HG02870 (cell line): Measurements from ENCODE around the gene TYW1.
"Not testable (repeated sequence)": the region's sequence is repeated elsewhere in the genome, so short reads cannot be mapped to it uniquely, and the experiment has no call there.

Experiments
- ATAC-seq: cut with Tn5 transposase; IDR thresholded peaks from one replicate; pipeline ENCODE4 v1.9.1; 2021; ENCODE audit warnings: mild to moderate bottlenecking, moderate library complexity; ENCODE audit not compliant: unreplicated experiment

The TYW1 gene

DNA sequence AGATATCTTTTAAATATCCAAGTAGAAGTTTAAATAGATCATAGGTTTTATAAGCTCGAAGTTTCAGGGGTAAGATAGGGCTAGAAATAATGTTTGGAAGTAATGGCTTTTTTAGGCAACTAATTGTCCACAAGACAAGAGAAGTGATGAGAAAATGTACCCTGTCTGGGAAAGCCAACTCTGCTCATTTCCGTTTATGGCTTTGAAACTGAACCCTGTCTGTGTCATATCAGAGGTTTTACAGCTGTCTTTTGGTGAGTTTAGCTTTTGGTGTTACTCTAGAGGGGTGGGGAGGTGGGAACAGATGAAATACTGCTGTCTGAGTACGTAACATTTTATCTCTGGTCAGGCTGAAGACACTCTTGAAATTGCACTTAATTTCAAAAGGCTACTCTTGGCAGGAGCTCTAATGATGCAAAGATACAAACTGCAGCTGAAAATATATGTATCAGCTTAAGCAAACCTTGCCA is 189.1 kb downstream of the TYW1 start:
- peak; percentile 98 for ATAC-seq

DNA sequence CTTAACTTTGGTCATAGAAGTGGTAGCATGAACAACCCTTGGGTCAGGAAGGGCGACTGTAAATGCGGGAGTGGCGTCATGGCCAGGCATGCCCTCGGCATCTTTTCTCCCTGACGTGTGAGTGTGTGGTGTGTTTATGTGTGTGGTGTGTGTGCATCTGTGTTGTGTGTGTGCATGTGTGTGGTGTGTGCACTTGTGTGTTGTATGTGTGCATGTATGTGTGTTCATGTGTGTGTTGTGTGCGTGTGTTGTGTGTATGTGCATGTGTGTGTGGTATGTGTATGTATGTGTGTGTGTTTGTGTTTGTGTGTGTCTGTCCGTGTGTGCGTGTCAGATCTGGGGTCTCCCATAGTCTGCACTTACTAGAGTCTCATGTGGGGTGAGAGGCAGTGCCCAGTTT is 192.5 kb downstream of the TYW1 start:
- not testable (repeated sequence) for ATAC-seq

DNA sequence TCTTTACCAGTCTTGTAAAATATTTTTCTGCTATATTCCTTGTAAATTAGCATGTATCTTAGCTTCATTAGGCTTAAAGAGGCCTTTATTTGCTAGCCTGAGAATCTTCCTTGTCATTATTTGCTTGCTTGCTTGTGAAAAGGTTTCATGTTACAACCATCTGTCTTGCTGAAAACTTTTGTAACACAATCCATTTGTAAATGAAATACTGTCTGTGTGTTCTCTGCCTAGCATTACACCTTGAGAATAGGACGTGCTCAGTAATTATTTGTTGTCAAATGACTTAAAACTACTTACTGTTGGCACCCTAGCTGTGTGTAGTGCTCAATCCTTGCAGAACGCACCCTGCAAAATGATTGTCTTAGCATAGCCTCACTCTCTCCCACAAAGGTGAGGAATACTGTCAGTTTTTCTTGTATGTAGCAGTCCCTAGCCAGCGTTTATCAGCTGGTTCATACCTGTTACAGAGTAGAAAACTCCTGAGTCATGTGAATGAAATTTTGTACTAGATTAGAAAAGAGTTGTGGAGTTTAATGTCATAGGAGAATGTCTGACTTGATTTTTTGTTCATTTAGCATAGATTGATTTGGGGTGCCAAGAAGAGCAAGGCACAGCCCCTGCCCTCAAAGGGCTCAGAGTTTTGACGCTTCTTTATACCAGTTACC is 193.3 kb downstream of the TYW1 start:
- not testable (repeated sequence) for ATAC-seq

DNA sequence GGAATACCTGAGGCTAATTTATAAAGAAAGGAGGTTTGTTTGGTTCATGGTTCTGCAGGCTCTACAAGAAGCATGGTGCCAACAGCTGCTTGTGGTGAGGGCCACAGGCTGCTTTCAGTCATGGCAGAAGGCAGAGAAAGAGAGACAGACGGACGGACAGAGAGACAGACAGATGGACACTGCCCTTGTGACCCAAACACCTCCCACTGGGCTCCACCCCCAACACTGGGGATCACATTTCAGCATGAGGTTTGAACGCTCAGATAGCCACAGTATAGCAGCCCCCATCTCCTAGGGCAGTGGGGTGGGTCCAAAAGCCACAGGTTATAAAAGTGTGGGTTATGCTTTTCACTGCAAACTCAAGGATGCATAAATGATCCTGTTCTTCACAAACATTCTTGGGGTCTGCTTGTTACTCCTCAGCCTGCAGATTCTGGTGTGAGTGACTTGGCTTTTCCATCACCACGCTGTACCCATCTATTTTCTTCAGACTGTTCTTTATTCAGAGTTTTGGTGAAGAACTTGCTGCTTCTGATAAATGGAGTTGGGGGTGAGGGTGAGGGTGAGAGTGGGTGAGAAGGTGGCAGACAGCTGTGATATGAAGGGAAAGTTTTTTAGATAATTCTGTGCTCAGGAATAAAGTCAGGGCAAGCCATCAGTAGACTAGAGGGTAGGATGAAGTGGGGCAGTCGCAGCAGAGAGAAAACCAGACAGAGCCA is 194.5 kb downstream of the TYW1 start:
- ATAC-seq, result not testable (repeated sequence)

DNA sequence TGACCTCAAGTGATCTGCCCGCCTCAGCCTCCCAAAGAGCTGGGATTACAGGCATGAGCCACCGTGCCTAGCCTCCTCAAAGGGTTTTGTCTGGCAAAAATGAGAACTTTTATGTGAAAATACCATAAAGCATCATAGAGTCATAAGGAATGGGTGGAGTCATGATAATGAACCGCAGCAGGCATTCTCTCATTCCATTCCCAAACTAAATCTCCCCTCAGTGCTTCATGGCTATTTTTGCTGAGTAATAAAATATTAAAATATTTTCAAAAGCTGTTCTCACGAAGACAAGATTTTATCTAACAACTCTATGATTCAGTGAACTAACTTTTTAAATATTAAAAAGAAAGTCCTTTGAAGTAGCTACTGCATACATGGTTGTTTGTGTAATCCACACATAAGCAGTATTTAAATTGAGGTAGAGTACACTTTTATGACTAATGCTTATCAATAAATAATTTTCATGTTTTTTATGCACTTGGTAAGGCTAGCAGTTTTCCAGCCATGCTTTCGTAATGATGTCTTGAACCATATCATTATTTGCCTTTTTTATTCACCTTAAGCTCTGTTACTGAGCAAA is 195.6 kb downstream of the TYW1 start:
- ATAC-seq, result not testable (repeated sequence)

DNA sequence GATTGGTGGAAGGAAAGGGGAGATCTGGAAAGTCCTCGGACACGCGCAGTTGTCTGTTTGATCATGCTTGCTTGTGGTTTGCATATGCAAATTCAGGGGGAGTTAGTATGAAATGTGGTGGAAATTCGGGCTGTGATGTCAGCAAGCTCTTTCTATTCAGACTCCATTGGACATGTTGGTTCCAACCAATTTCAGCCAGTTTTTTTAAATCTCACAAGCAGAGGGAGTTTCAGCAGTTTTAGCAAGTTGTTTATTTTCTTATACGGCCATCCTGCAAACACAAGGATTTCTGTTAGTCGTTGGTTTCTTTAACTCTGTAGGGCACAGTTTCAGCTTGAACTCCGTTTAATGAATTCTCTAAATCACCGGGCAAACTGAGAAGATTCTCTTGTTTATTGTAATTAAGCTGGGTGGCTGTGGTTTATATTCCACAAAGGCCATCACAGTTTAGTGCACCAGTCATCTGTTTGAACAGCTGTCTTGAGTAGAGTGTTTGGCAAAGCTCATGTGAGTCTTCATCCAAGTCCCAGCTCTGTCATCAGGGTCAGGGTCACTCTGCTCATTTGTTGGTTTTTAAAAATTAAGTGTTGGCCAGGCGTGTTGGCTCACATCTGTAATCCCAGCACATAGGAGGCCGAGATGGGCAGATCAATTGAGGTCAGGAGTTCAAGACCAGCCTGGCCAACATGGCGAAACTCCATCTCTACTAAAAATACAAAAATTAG is 196.4 kb downstream of the TYW1 start:
- ATAC-seq, result not testable (repeated sequence)

DNA sequence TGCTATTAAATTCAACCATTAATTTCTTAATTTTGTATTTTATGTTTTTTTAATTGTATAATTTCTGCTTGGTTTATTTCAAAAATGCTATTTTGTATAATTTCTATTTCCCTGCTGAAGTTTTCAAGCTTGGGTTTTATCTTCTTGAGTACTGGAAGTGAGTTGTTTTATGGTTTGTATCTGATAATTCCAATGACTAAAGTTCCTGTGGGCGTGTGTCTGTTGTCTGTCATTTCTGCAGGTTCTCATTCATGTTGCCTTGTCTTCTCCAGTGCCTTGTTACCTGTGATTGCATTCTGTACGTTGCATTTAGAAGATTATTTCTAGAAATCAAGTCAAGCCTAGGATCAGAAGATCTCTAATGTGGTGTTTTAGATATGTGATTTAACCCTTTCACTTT is 199.5 kb downstream of the TYW1 start:
- not testable (repeated sequence) for ATAC-seq

DNA sequence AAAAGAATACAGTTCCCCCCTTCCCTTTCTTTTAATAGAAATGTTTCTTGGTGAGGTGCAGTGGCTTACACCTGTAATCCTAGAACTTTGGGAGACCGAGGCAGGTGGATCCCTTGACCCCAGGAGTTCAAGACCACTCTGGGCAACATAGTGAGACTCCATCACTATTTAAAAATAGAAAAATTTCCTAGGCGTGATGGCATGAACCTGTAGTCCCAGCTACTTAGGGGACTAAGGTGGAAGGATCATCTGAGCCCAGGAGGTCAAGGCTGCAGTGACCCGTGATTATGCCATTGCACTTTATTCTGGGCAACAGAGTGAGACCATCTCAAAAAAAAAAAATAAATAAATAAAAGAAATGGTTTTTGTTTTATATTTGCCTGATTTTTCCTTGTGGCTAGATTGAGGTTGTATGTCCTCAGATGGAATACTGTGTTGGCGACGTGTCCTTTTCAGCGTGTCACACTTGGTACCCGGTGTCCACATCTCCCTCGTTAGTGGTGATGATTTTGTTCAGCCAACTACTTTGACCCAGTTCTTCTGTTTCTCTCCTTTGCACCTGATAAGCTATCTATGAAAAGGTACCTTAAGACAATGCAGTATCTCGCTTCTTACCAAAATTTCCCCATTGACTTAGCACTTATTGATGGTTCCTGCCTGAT is 202.4 kb downstream of the TYW1 start:
- not testable (repeated sequence) for ATAC-seq

DNA sequence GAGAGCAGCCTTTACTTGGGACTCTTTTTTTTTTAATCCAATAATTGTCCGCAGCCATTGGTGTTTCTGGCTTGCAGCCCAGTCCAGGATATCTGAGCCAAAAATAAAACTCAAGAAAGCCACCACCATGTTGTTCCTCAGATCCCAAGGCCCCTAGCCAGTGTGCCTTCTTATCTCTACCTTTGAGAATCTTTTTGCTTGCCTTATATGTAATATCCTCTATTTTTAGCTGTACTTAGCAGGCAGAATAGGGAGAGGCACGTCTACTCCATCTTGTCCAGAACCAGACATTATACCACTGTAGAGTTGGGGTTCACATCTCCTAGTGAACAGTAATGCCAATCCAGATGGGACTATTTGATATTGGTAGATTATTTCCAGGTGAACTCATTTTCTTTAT is 209.1 kb downstream of the TYW1 start:
- not testable (repeated sequence) for ATAC-seq

DNA sequence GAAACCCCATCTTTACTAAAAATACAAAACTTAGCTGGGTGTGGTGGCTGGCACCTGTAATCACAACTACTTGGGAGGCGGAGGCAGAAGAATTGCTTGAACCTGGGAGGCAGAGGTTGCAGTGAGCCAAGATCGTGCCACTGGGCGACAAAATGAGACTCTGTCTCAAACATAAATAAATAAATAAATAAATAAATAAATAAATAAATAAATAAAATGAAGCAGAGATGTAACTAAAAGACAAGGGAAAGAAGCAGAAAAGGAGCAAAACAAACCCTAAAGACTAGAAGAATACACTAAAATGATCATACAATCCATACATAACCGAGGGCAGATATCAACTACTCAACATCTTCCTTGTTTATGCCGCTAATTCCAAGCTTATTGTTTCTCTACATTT is 209.8 kb downstream of the TYW1 start:
- no peak for ATAC-seq

DNA sequence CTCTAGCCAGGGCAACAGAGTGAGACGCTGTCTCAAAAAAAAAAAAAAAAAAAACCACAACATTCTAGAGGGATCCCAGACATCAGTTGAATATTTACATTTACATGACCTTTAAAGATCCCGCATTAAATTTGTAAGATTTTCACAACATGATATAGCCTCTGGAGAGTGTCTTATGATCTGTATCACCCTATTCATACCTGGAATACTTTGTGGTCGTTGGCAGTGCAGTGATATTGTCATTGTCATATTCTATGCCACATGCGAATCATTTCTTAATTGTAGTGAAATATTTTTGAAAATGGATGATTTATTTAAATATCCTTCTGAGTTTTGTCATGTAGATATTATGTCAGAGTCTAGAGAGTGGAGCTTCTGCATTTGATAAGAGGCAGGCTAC is 212.0 kb downstream of the TYW1 start:
- ATAC-seq, result not testable (repeated sequence)

DNA sequence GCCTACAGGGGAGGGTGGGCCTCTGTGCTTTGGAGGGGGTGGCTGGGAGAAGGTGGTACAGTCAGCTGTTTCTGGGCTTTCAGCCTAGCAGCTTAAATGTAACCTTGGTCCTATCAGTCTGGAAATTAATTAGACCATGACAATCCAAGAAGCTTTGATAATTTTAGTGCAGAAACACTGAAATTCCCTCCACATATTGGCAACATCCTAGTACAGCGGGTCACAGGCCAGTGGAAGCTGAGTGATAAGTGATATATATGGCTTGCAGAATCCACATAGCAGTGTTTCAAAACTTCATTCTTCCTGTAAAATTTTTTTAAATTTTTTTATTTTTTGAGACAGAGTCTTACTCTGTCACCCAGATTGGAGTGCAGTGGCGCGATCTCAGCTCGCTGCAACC is 212.6 kb downstream of the TYW1 start:
- ATAC-seq, result no peak

DNA sequence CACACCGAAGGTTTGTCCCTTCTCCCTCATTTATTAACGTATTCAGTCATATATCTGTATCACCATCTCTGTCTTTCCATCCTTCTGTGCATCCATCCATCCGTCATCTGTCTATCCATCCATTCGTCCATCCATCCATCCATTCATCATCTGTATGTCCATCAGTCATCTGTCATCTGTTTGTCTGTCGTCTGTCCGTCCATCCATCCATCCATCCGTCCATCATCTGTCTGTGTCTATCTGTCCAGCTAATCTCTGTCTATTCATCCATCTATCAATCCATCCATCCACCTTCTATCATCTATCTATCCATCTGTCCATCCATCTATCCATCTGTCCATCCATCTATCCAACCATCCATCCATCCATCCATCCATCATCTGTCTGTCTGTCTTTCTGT is 213.9 kb downstream of the TYW1 start:
- no peak for ATAC-seq

DNA sequence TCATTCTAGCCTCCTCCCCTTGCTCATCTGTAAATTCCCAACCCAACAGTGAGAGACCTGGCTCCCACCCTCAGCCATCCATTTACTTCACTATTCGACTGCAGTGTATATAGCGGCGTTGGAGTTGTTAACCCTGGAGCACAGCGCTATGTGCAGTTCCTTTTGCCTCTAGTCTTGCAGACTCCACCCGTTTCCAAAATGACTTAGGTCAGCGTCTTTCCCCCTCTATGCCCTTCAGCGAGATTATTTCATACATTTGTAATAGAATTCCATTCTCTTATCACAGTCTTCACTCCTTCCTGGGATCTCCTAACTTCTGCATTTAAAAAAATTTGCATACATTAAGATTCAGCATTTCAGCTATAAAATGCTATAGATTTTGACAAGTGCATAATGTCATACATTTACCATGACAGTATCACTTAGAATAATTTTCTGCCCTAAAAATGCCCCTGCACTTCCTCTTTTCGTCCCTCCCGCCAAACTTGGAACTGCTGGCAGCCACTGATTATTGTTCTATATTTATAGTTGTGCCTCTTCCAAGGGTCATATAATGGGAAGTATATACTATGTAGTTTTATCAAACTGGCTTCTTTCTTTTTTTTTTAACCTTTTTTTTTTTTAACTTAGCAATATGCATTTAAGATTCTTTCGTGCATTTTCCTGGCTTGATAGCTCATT is 215.2 kb downstream of the TYW1 start:
- not testable (repeated sequence) for ATAC-seq

DNA sequence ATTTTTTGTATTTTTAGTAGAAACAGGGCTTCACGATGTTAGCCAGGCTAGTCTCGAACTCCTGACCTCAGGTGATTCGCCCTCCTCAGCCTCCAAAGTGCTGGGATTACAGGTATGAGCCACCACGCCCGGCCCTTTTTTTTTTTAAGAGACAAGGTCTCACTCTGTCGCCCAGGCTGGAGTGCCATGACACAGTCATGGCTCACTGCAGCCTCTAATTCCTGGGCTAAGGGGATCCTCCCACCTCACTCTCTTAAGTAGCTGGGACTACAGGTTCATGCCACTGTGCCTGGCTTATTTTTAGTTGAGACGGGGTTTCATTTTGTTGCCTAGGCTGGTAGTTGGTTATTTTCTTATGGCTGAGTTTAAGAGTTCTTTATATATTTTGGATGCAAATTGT is 216.4 kb downstream of the TYW1 start:
- ATAC-seq, result not testable (repeated sequence)

DNA sequence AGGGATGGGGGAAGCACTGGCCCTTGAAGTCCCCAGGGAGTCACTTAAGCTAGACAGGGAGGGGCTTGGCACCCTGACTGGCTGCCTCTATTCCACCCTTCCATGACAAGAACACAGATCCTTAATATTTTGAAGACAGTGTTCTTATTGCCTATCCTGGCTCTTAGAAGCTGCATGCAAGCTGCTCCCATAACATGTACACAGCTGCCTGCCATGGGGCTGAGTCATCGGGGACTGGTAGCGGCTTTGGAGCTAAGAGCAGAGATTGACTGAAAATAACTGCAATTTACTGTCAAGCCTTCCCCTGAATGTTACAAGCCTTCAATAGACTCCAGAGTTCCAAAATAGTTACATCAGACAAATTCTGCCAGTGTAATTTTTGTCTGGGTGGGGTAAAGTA is 226.9 kb downstream of the TYW1 start:
- not testable (repeated sequence) for ATAC-seq

DNA sequence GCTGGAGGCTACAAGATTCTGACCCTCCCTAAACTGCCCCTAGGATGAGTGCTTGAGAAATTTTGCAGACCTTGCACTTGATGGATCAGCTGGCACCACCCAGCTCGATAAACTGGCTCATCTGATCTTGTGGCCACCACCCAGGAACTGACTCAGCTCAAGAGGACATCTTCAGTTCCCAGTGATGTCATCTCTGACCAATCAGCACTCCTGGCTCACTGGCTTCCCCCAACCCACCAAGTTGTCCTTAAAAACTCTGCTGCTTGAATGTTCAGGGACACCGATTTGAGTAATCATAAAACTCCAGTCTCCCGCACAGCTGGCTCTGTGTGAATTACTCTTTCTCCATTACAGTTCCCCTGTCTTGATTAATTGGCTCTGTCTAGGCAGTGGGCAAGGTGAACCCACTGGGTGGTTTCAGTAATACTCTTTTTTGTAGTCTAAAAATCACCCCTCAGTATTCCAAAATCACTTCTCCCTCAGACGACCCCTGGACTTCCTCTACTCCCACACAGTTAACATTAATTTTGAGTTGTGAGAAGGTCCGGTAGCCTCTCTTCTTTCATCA is 229.8 kb downstream of the TYW1 start:
- not testable (repeated sequence) for ATAC-seq

DNA sequence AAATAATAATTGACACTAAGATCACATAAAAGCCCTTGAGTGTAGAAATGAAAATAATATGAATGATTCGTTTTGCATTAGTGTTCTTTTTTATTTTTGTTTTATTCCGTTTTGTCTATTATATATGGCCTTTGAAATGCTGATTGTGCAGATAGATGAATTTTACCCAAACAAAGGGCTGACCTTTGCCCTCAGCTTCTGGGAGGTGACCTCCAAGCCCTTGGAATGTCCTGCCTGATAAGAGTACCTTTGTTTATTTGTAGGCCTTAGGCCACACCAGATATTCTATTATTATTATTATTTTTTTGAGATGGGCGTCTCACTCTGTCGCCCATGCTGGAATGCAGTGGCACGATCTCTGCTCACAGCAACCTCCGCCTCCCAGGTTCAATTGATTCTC is 230.3 kb downstream of the TYW1 start:
- ATAC-seq, result not testable (repeated sequence)

DNA sequence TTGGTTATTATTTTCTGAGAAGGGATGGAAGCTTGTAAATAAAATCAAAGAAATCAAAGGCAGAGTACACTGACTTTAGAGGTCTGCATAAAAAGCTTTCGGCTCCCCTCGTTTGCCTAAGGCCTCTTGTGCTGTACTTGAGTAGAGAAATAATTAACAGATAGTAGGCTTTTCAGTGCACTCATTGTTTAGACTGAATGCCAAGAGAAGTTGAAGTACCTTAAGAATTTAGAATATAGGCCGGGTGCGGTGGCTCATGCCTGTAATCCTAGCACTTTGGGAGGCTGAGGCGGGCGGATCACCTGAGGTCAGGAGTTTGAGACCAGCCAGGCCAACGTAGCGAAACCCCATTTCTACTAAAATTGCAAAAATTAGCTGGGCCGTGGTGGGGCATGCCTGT is 232.4 kb downstream of the TYW1 start:
- not testable (repeated sequence) for ATAC-seq

DNA sequence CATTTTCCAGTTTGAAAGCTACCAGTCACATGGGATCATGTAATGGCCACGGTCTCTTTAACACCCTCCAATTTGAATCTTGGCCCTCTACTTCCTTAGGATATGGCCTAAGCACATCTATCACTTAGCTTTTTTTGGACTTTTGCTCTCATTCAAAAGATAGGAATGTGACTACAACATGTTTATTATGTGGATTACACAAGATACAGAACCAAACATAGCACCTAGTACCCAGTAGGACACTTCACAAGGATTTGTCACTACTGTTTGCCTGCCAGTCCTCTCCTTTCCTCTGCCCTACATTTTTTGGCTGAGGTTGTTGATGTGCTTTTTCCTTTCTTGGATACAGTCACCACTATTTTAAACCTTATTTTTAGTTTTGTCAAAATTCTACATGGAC is 233.4 kb downstream of the TYW1 start:
- ATAC-seq, result not testable (repeated sequence)
